Keratinocyte (primary cell): ENCODE measurements around the gene SKOR2. TPM values are rescaled to one million over a fixed set of nuclear protein-coding genes. Genes with fewer than 3 reads are reported as not detected.

ENCODE experiments used
- DNase-seq: peaks from one replicate; pipeline ENCODE4 v3.0.0-alpha.2; 2011; ENCODE audit warnings: low read depth, missing footprints, low spot score
- FAIRE-seq: peaks from 2 replicates; lab custom pipeline; 2011; peaks lifted over from hg19 to GRCh38; lab: Jason Lieb, UNC
- H2AFZ ChIP-seq: 2 replicates; pipeline ENCODE4 v1.6.0; 2012; ENCODE audit warnings: low read length, control low read depth, inconsistent platforms; ENCODE audit not compliant: control insufficient read depth
- H3K27ac ChIP-seq: 2 replicates; pipeline ENCODE4 v1.5.1; 2011; ENCODE audit warnings: low read length; ENCODE audit not compliant: control insufficient read depth, insufficient read depth
- H3K27me3 ChIP-seq: 3 replicates; pipeline ENCODE4 v1.6.0; 2011; ENCODE audit warnings: low read length; ENCODE audit not compliant: control insufficient read depth, insufficient read depth; ENCODE audit errors: extremely low read depth
- H3K36me3 ChIP-seq, 2 experiments: 2 replicates in 1 of 2; 3 replicates in 1 of 2; pipeline ENCODE4 v1.5.1; 2011; ENCODE audit warnings: low read length in 2 of 2, mild to moderate bottlenecking in 1 of 2; ENCODE audit not compliant: control insufficient read depth in 2 of 2, insufficient read depth in 2 of 2; ENCODE audit errors: extremely low read depth in 1 of 2
- H3K4me1 ChIP-seq: 3 replicates; pipeline ENCODE4 v1.5.1; 2011; ENCODE audit warnings: low read length; ENCODE audit not compliant: control insufficient read depth, insufficient read depth; ENCODE audit errors: extremely low read depth
- H3K4me2 ChIP-seq: 3 replicates; pipeline ENCODE4 v1.6.0; 2011; ENCODE audit warnings: low read depth, low read length; ENCODE audit not compliant: control insufficient read depth, insufficient read depth; ENCODE audit errors: extremely low read depth
- H3K4me3 ChIP-seq, 3 experiments: fragments of 200-600 bp in 1 of 3; sonication (generic) in 1 of 3; 2 replicates in 2 of 3; 3 replicates in 1 of 3; pipeline ENCODE4 v1.5.1; 2011 to 2016; ENCODE audit warnings: low read length in 3 of 3, mild to moderate bottlenecking in 3 of 3, control low read depth in 2 of 3, inconsistent platforms in 1 of 3, low read depth in 1 of 3, mixed read lengths in 1 of 3, mixed run types in 1 of 3, moderate library complexity in 1 of 3; ENCODE audit not compliant: control insufficient read depth in 2 of 3, insufficient read depth in 2 of 3; ENCODE audit errors: extremely low read depth in 1 of 3
- H3K79me2 ChIP-seq: 2 replicates; pipeline ENCODE4 v1.6.0; 2012; ENCODE audit warnings: low read length; ENCODE audit not compliant: control insufficient read depth, insufficient read depth
- H3K9ac ChIP-seq: 3 replicates; pipeline ENCODE4 v1.6.0; 2011; ENCODE audit warnings: low read length; ENCODE audit not compliant: control insufficient read depth, insufficient read depth; ENCODE audit errors: extremely low read depth
- H3K9me1 ChIP-seq: 3 replicates; pipeline ENCODE4 v1.6.0; 2011; ENCODE audit warnings: low read length; ENCODE audit not compliant: control insufficient read depth, insufficient read depth; ENCODE audit errors: extremely low read depth
- H3K9me3 ChIP-seq: 2 replicates; pipeline ENCODE4 v1.5.1; 2012; ENCODE audit warnings: low read depth, low read length; ENCODE audit not compliant: control insufficient read depth
- H4K20me1 ChIP-seq: 3 replicates; pipeline ENCODE4 v1.6.0; 2011; ENCODE audit warnings: low read length; ENCODE audit not compliant: control insufficient read depth, insufficient read depth; ENCODE audit errors: extremely low read depth
- CTCF ChIP-seq, 3 experiments: IDR thresholded peaks in 1 of 3; conservative IDR thresholded peaks in 1 of 3; optimal IDR thresholded peaks in 1 of 3; 2 replicates in 2 of 3; 3 replicates in 1 of 3; pipeline versions ENCODE3 to v1.5.1; 2011; ENCODE audit warnings: low read length in 3 of 3, mild to moderate bottlenecking in 3 of 3, moderate library complexity in 2 of 3, control low read depth in 1 of 3, inconsistent platforms in 1 of 3; ENCODE audit not compliant: insufficient read depth in 2 of 3; ENCODE audit errors: extremely low read depth in 1 of 3
- EZH2 ChIP-seq: IDR thresholded peaks from one replicate; pipeline ENCODE4 v1.6.1; 2012; ENCODE audit warnings: inconsistent platforms, mild to moderate bottlenecking, low read length, moderate library complexity
- dilution Hi-C: fragments of 300-500 bp; cut with MboI; formaldehyde crosslinking; loops from one replicate; pipeline ENCODE4 v1.7.0; 2020; ENCODE audit warnings: low sequenced_read_pairs; ENCODE audit not compliant: extremely low pct_ligation_motif_present
- polyA plus RNA-seq, 5 experiments: library from polyadenylated mRNA; depleted of rRNA in 3 of 5; stranded (reverse) in 3 of 5; stranded (forward) in 1 of 5; unstranded in 1 of 5; fragments of >200 nt; gene quantifications; 1 replicate in 1 of 5; 2 replicates in 3 of 5; 3 replicates in 1 of 5; pipeline versions ENCODE4 v1.2.1 to v1.2.3, GENCODE V29; 2011 to 2012; ENCODE audit warnings: missing spikeins in 2 of 5, low read depth in 1 of 5, low replicate concordance in 1 of 5

Gene SKOR2
- polyA plus RNA-seq, 1 donor (not counting 4 experiments of a cell fraction or from before 2014, with no cell fraction given): not detected

- Histone ChIP-seq H3K4me2 (no peak overlapping the region), H3K9ac (no peak overlapping the region), H3K27me3 (no peaks in the 10 kb centered on the region), H3K9me1 (no peaks in the 10 kb centered on the region), H3K9me3 (no peaks in the 10 kb centered on the region), H2AFZ (no peak overlapping the region), H4K20me1 (no peaks in the 10 kb centered on the region), H3K4me3 (no peak overlapping the region), H3K27ac (no peak overlapping the region), H3K36me3 (no peaks in the 10 kb centered on the region), H3K4me1 (no peaks in the 10 kb centered on the region), H3K79me2 (no peaks in the 10 kb centered on the region)
- FAIRE-seq (no peak), DNase-seq (no peak)
- TF ChIP-seq CTCF (optimal IDR thresholded peaks at IDR 0.05 in 1 of 3, IDR thresholded peaks at IDR 0.05 in 1 of 3, conservative IDR thresholded peaks at IDR 0.05 in 1 of 3; ENCODE audit: extremely low read depth in 1 of 3, insufficient read depth in 2 of 3, low read length in 3 of 3) (peak; percentile 27 to 34 (median 29)), EZH2 (no peak)
- dilution Hi-C loops: no loop called here
Measured at GRCh38 chr18:47283476-47283875, 32.0 kb upstream of the SKOR2 start.

- dilution Hi-C loops: no loop called here
- Histone ChIP-seq H3K4me3 (no peak overlapping the region), H3K9ac (no peak overlapping the region), H2AFZ (no peak overlapping the region), H3K4me1 (no peaks in the 10 kb centered on the region), H3K36me3 (no peaks in the 10 kb centered on the region), H3K9me3 (no peaks in the 10 kb centered on the region), H3K4me2 (no peak overlapping the region), H3K79me2 (no peaks in the 10 kb centered on the region), H4K20me1 (no peaks in the 10 kb centered on the region), H3K9me1 (no peaks in the 10 kb centered on the region), H3K27me3 (no peaks in the 10 kb centered on the region), H3K27ac (no peak overlapping the region)
- TF ChIP-seq EZH2: no peak
- no peak for TF ChIP-seq CTCF (optimal IDR thresholded peaks at IDR 0.05 in 1 of 3, IDR thresholded peaks at IDR 0.05 in 1 of 3, conservative IDR thresholded peaks at IDR 0.05 in 1 of 3; ENCODE audit: extremely low read depth in 1 of 3, insufficient read depth in 2 of 3, low read length in 3 of 3)
- DNase-seq (no peak), FAIRE-seq (no peak)
Measured at GRCh38 chr18:47280121-47280520, 28.7 kb upstream of the SKOR2 start.
